ENCODE data around the gene BGN.

DNA sequence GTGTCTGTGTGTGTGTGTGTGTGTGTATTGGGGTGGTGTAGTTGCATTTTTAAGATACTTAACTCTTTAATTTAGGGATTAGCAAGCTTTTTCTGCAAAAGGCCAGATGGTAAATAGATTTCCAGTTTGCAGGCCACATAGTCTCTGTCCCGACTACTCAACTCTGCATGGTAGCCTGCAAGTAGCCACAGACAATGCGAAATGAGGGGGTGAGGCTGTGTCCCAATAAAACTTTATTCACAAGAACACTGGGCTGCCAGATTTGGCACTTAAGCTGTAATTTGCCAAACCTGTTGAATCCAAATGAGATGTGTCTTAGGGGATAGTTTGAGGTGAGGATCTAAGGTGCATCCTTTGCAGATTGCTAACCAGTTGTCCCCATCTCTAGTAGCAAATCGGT lies 29.5 kb downstream of the BGN start:
- TF ChIP-seq CTCF (conservative IDR thresholded peaks at IDR 0.05) = no peak
- TF ChIP-seq ZFX (IDR thresholded peaks at IDR 0.05) = no peak
